Measurements from ENCODE around the gene SKIDA1.

Gene SKIDA1

GRCh38 chr10:21487416-21488180 lies 37.9 kb downstream of the SKIDA1 start:
- no peak for DNase-seq (ENCODE audit: low read depth, low spot score)

DNA sequence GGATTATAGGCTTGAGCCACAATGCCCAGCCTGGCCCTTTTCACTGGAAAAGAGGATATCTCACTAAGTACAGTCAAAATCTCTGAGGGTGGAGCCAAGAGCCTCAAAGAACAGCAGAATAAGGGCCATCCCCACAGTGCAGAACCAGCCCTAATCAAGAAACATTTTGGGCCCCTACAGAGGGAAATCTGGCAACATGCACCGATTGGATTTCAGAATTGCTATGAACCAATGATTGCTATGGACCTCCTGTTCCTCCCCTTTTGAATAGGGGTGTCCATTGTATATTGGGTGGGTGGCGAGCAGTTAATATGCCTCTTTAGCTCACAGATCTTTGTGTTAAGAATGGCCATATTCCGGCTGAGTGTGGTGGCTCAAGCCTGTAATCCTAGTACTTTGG lies 42.7 kb downstream of the SKIDA1 start:
- no peak for DNase-seq (ENCODE audit: low read depth, low spot score)

- no peak for DNase-seq (ENCODE audit: low read depth, low spot score)
Observed at GRCh38 chr10:21481407-21481806, 44.1 kb downstream of the SKIDA1 start.

DNA sequence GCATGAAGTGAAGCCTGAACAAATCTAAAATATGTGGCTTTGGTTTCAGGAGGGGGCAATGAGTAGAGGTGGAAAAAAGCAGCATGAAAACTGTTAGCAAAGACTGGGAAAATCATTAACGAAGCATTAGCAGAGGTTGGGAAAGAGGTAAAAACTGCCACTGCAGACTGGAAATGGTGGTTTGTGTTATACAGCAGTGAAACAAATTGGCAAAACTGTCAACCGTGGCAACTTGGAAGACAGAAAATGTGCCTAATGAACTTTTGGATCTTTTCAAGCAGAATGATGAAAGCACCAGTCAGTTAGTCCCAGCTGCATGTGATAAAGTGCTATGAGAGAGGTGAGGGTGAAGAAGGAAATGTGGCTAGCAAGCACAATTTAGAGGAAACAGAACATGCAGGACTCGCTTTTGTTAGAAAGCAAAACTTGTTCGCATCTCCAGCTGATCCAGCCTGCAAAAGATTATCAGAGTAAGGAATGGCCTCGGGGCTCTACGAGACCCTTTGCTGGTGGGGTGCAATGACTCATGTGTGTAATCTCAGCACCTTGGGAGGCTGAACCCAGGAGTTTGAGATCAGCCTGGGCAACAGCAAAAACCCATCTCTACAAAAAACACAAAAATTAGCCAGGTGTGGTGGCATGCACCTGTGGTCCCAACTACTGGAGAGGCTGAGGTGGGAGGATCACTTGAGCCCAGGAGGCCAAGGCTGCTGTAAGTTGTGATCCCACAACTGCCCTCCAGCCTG lies 45.7 kb downstream of the SKIDA1 start:
- DNase-seq (ENCODE audit: low read depth, low spot score) = no peak

- DNase-seq (ENCODE audit: low read depth, low spot score) = no peak
Observed at GRCh38 chr10:21475393-21475792, 50.1 kb downstream of the SKIDA1 start.

- no peak for DNase-seq (ENCODE audit: low read depth, low spot score)
Observed at GRCh38 chr10:21473541-21473940, 51.9 kb downstream of the SKIDA1 start.

- DNase-seq (ENCODE audit: low read depth, low spot score) = no peak
Observed at GRCh38 chr10:21473135-21473534, 52.3 kb downstream of the SKIDA1 start.

DNA sequence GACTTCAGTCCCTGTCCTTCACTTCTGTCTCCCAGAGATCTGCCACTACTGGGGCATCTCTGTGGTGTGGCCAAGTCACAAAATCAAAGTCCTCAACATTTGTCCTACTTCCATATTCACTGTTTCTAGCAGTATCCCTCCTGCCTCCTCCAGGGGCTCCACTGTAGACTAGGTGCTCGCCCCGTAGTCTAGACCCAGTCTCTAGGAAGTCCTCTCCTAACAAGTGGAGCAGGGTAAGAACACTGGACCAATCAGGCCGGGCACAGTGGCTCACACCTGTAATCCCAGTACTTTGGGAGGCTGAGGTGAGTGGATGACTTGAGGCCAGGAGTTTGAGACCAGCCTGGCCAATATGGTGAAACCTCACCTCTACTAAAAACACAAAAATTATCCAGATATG lies 57.4 kb downstream of the SKIDA1 start:
- DNase-seq (ENCODE audit: low read depth, low spot score) = no peak

- no peak for DNase-seq (ENCODE audit: low read depth, low spot score)
Observed at GRCh38 chr10:21467633-21468032, 57.8 kb downstream of the SKIDA1 start.

GRCh38 chr10:21464134-21464533 lies 61.3 kb downstream of the SKIDA1 start:
- no peak for DNase-seq (ENCODE audit: low read depth, low spot score)

Measured in astrocyte of the hippocampus (primary cell).